CD4-positive, alpha-beta T cell treated with Interleukin-4 for 1 hour (primary cell): Measurements from ENCODE around the gene LYRM1.
A peak's percentile ranks its signal among the peaks of the same experiment; 100 is the strongest.

Experiments used
- DNase-seq, 2 donors: peaks; one replicate each; pipeline ENCODE4 v3.0.0-alpha.2; 2020 to 2022

Gene LYRM1

GRCh38 chr16:20873331-20873730 lies 27.2 kb upstream of the LYRM1 start:
- DNase-seq, result no peak

- DNase-seq, result no peak
Observed at GRCh38 chr16:20874088-20874581, 26.4 kb upstream of the LYRM1 start.

- no peak for DNase-seq
Observed at GRCh38 chr16:20875355-20875650, 25.3 kb upstream of the LYRM1 start.

GRCh38 chr16:20878682-20879147 lies 21.9 kb upstream of the LYRM1 start:
- no peak for DNase-seq

- DNase-seq, result no peak
Observed at GRCh38 chr16:20879175-20880040, 21.2 kb upstream of the LYRM1 start.

GRCh38 chr16:20880867-20881502 lies 19.6 kb upstream of the LYRM1 start:
- no peak for DNase-seq

GRCh38 chr16:20881503-20881878 lies 19.1 kb upstream of the LYRM1 start:
- no peak for DNase-seq

GRCh38 chr16:20883554-20884239 lies 16.9 kb upstream of the LYRM1 start:
- DNase-seq, result no peak

- DNase-seq, result no peak
Observed at GRCh38 chr16:20884240-20884556, 16.4 kb upstream of the LYRM1 start.

- no peak for DNase-seq
Observed at GRCh38 chr16:20886320-20886719, 14.3 kb upstream of the LYRM1 start.

GRCh38 chr16:20887207-20887606 lies 13.4 kb upstream of the LYRM1 start:
- DNase-seq, result no peak

GRCh38 chr16:20889625-20890275 lies 10.8 kb upstream of the LYRM1 start:
- DNase-seq, result no peak

- no peak for DNase-seq
Observed at GRCh38 chr16:20894388-20894787, 6.2 kb upstream of the LYRM1 start.

- DNase-seq, result no peak
Observed at GRCh38 chr16:20897253-20897897, 3.2 kb upstream of the LYRM1 start.

- DNase-seq, result no peak
Observed at GRCh38 chr16:20897922-20898321, 2.6 kb upstream of the LYRM1 start.

- no peak for DNase-seq
Observed at GRCh38 chr16:20899071-20899470, 1.5 kb upstream of the LYRM1 start.

GRCh38 chr16:20899477-20900298 lies 883 bp upstream of the LYRM1 start:
- peak; percentile 32 to 38 for DNase-seq

GRCh38 chr16:20901068-20901435 lies 481 bp downstream of the LYRM1 start:
- no peak for DNase-seq

GRCh38 chr16:20901436-20902112 lies 1.0 kb downstream of the LYRM1 start:
- peak; percentile 46 to 70 for DNase-seq

- no peak for DNase-seq
Observed at GRCh38 chr16:20902426-20902825, 1.9 kb downstream of the LYRM1 start.
